Activated CD8-positive, alpha-beta T cell treated with anti-CD3 and anti-CD28 coated beads, Interleukin-2, amount 10 ng/mL, durations not matched to agents 7 days and 5 days (primary cell): ENCODE data around the gene NIPSNAP2. TPM values are rescaled to one million over a fixed set of nuclear protein-coding genes. Genes with fewer than 3 reads are reported as not detected.
"Not testable (repeated sequence)": the region's sequence is repeated elsewhere in the genome, so short reads cannot be mapped to it uniquely, and the experiment has no call there.

Experiments
- ATAC-seq: fragments of 150-1000 bp; cut with Tn5 transposase; one replicate; pipeline ENCODE4 v1.10.0; 2021; ENCODE audit warnings: moderate library complexity
- CTCF ChIA-PET: fragments of 350-600 bp; sonication (Branson Sonifier 250); formaldehyde crosslinking; loops from one replicate; lab custom pipeline; 2021; ENCODE audit warnings: antibody characterized with exemption; lab: Charles Lee
- POLR2A ChIA-PET: fragments of 350-600 bp; sonication (Branson Sonifier 250); formaldehyde crosslinking; loops from one replicate; lab custom pipeline; 2021; ENCODE audit warnings: antibody characterized with exemption; lab: Charles Lee
- DNase-seq: peaks from one replicate; pipeline ENCODE4 v3.0.0-alpha.2; 2020
- H3K27ac Mint-ChIP-seq: one replicate; pipeline ENCODE4 v1.8.0; 2021; ENCODE audit warnings: mild to moderate bottlenecking, mixed read lengths
- H3K27me3 Mint-ChIP-seq: one replicate; pipeline ENCODE4 v1.8.0; 2021; ENCODE audit warnings: low read depth, mixed read lengths
- H3K36me3 Mint-ChIP-seq: one replicate; pipeline ENCODE4 v1.8.0; 2021; ENCODE audit warnings: low read depth, mixed read lengths
- H3K4me1 Mint-ChIP-seq: one replicate; pipeline ENCODE4 v1.8.0; 2021; ENCODE audit warnings: low read depth, mixed read lengths
- H3K4me3 Mint-ChIP-seq: one replicate; pipeline ENCODE4 v1.8.0; 2021; ENCODE audit warnings: mild to moderate bottlenecking, mixed read lengths
- H3K9me3 Mint-ChIP-seq: one replicate; pipeline ENCODE4 v1.8.0; 2022; ENCODE audit warnings: mixed read lengths; ENCODE audit not compliant: insufficient read depth
- total RNA-seq, 2 experiments: library from RNA; stranded (reverse); gene quantifications; one replicate each; pipeline ENCODE4 v1.2.3, GENCODE V29; 2021

The NIPSNAP2 gene
- total RNA-seq, 2 experiments from 2014 or later: 35.0 to 37.2 TPM

DNA sequence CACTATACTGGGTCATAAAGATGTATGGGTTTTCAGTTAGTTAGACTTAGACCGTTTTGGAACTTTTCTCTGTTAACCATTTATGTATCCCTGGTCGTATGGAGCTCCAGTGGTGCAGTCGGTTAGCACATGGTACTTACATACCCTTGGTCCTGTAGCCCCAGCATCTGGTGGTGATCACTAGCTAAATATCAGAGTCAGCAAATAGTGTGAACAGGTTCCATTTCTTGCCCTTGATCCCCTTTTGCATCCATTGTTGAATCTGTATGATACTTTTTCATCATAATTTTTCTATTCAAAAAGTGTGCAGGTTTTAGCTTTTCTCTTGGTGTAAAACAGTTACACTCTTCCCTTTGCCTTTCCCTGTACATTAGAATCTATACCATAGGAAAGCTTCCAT, 15.9 kb downstream of the NIPSNAP2 start:
- H3K4me3 Mint-ChIP-seq: no peak overlapping the region
- H3K36me3 Mint-ChIP-seq: peaks cover 30% of the 10 kb centered on the region
- ChIA-PET CTCF (interaction anchor here (1.5 kb wide), 1 partner anchor 16 kb away, joined by 5 read pairs; no protein-coding TSS in a partner anchor), POLR2A (no interaction called here)
- no peaks in the 10 kb centered on the region for H3K9me3 Mint-ChIP-seq
- no peak overlapping the region for H3K27ac Mint-ChIP-seq
- no peaks in the 10 kb centered on the region for H3K27me3 Mint-ChIP-seq
- no peak for ATAC-seq
- no peaks in the 10 kb centered on the region for H3K4me1 Mint-ChIP-seq
- no peak for DNase-seq

- ChIA-PET CTCF (no interaction called here), POLR2A (no interaction called here)
- no peak overlapping the region for H3K4me3 Mint-ChIP-seq
- no peak overlapping the region for H3K27ac Mint-ChIP-seq
- H3K36me3 Mint-ChIP-seq: peaks cover 34% of the 10 kb centered on the region
- H3K9me3 Mint-ChIP-seq: no peaks in the 10 kb centered on the region
- H3K27me3 Mint-ChIP-seq: no peaks in the 10 kb centered on the region
- DNase-seq: no peak
- no peaks in the 10 kb centered on the region for H3K4me1 Mint-ChIP-seq
- ATAC-seq: no peak
Observed at GRCh38 chr7:55983537-55983936, 19.2 kb downstream of the NIPSNAP2 start.

DNA sequence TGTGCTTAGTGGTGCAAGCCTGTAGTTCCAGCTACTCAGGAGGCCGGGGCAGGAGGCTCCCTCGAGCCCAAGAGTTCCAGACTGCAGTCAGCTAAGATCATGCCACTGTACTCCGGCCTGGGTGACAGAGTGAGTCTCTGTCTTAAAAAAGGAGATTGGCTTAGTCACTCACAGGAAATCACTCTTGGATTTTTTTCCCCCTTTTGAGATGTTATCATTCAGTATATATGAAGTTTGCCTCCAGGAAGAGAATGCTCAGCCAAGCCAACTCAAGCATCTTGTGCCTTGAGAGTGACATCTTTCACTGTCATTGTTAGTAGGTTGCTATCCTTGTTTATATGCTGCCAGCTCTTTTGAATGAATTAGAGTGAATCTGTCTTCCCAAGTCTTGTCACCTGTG, 28.0 kb downstream of the NIPSNAP2 start:
- ChIA-PET CTCF (no interaction called here), POLR2A (no interaction called here)
- Mint-ChIP-seq H3K36me3 (peaks cover 28% of the 10 kb centered on the region), H3K4me3 (no peak overlapping the region), H3K9me3 (no peaks in the 10 kb centered on the region), H3K4me1 (no peaks in the 10 kb centered on the region), H3K27ac (no peak overlapping the region), H3K27me3 (no peaks in the 10 kb centered on the region)
- no peak for ATAC-seq
- DNase-seq: no peak

DNA sequence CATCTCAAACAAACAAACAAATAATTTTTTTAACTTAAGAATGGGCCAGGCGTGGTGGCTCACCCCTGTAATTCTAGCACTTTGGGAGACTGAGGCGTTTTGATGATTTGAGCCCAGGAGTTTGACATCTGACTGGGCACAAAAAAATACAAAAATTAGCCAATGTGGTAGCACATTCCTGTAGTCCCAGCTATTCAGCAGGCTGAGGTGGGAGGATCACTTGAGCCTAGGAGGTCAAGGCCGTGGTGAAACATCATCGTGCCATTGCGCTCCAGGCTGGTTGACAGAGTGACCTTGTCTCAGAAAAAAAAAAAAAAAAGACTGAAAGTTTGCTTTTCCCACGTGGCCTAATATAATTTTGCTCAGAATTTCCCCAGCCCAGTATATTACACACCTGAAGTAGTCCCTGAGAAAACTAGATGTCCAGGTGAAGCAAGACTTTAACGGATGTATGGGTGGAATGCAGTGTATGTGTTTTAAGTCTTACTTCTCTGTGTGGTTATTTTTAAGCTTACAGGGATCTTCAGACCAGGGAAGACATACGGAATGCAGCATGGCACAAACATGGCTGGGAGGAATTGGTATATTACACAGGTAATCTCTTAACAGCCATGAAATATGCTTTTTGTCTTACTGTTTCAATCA, 32.6 kb downstream of the NIPSNAP2 start:
- ChIA-PET CTCF (no interaction called here), POLR2A (no interaction called here)
- Mint-ChIP-seq H3K27me3 (no peaks in the 10 kb centered on the region), H3K4me3 (no peak overlapping the region), H3K9me3 (no peaks in the 10 kb centered on the region), H3K27ac (no peak overlapping the region), H3K4me1 (peaks cover 3% of the 10 kb centered on the region), H3K36me3 (peaks cover 26% of the 10 kb centered on the region)
- no peak for ATAC-seq
- DNase-seq: no peak

- Mint-ChIP-seq H3K4me3 (no peak overlapping the region), H3K9me3 (no peaks in the 10 kb centered on the region), H3K27ac (no peak overlapping the region), H3K36me3 (peaks cover 10% of the 10 kb centered on the region), H3K27me3 (no peaks in the 10 kb centered on the region), H3K4me1 (peaks cover 3% of the 10 kb centered on the region)
- ATAC-seq (no peak), DNase-seq (no peak)
- ChIA-PET POLR2A (no interaction called here), CTCF (interaction anchor here (1.0 to 3.2 kb wide), 3 partner anchors 11 to 70 kb away, joined by 3 to 15 read pairs (median 5); no protein-coding TSS in a partner anchor)
Observed at GRCh38 chr7:56003749-56004148, 39.4 kb downstream of the NIPSNAP2 start.

DNA sequence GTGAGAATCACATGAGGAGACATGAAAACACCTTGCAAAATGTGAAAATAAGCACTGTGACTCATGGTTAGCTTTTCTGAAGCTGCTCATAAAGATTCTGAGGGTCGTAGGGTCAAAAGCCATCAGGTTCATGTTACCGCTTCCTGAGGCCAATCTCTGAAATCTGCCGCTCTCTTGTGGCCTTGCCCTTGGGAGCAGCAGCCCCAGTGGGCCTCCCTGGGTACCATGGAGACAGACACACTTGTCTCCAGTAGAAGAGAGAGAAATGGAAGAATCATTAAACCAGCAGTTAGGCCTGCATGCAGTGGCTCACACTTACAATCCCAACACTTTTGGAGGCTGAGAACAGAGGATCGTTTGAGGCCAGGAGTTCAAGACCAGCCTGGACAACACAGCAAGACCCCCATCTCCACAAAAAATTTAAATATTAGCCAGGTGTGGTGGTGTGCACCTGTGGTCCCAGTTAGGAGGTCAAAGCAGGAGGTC, 42.8 kb downstream of the NIPSNAP2 start:
- DNase-seq (no peak), ATAC-seq (no peak)
- POLR2A ChIA-PET: no interaction called here
- Mint-ChIP-seq H3K27ac (no peak overlapping the region), H3K9me3 (no peaks in the 10 kb centered on the region), H3K36me3 (peaks cover 6% of the 10 kb centered on the region), H3K4me1 (no peaks in the 10 kb centered on the region), H3K27me3 (no peaks in the 10 kb centered on the region), H3K4me3 (no peak overlapping the region)
- CTCF ChIA-PET: interaction anchor here (1.5 kb wide), 1 partner anchor 68 kb away, joined by 4 read pairs; no protein-coding TSS in a partner anchor

GRCh38 chr7:56007891-56008290, 43.5 kb downstream of the NIPSNAP2 start:
- ChIA-PET CTCF (interaction anchor here (1.2 to 1.5 kb wide), 2 partner anchors 43 to 67 kb away, joined by 4 read pairs; no protein-coding TSS in a partner anchor), POLR2A (interaction anchor here (0.6 kb wide), 1 partner anchor 16 kb away, joined by 4 read pairs; no protein-coding TSS in a partner anchor)
- H3K36me3 Mint-ChIP-seq: peaks cover 6% of the 10 kb centered on the region
- no peaks in the 10 kb centered on the region for H3K4me1 Mint-ChIP-seq
- DNase-seq (no peak), ATAC-seq (no peak)
- H3K27ac Mint-ChIP-seq: no peak overlapping the region
- H3K9me3 Mint-ChIP-seq: no peaks in the 10 kb centered on the region
- H3K4me3 Mint-ChIP-seq: no peak overlapping the region
- no peaks in the 10 kb centered on the region for H3K27me3 Mint-ChIP-seq

DNA sequence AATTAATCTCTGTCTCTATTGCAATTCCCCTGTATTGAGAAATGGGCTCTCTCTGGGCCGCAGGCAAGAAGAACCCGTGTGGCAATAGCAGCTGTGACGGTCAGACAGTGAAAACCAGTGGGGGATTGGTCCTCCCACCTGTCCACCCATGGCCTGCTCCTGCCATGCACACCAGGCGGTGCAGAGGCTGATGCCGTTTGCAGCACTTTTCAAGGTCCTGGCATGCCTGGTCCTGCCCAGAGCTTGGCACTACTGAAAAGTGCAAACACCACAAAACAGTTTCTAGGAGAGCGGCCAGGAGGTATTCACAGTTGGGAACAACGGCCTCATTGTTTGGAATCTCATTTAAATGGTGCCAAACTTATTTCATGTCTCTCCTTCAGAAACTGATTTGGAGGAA, 45.3 kb downstream of the NIPSNAP2 start:
- peaks cover 8% of the 10 kb centered on the region for H3K36me3 Mint-ChIP-seq
- CTCF ChIA-PET: no interaction called here

GRCh38 chr7:56017015-56017414, 52.6 kb downstream of the NIPSNAP2 start:
- ATAC-seq, DNase-seq: not testable (repeated sequence)
- peaks cover 14% of the 10 kb centered on the region for H3K36me3 Mint-ChIP-seq

More for the DNA sequence above, 45.3 kb downstream of the NIPSNAP2 start:
- Mint-ChIP-seq H3K27ac (peak overlapping the region; percentile 30), H3K9me3 (no peaks in the 10 kb centered on the region), H3K27me3 (no peaks in the 10 kb centered on the region), H3K4me1 (no peaks in the 10 kb centered on the region), H3K4me3 (no peak overlapping the region)
- ATAC-seq (no peak), DNase-seq (no peak)
- POLR2A ChIA-PET: no interaction called here

DNA sequence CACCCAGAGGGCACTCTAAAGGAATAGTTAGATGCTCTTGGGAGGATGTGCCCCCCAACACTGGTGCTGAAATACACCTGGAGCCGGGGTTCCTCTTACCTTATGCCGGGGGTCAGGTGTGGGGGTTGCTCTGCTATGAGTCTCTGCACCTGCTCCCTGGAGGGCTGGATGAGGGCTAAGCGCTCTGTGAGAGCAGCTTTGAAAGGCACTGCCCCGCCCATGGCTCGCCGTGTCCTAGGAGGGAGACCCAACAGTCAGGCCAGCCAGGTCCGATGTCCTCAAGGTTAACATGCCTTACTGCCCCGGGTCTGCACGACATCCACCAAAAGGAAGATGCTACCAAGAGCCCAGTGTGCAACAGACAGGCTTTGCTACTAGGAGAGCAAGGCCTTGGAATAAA, 55.1 kb downstream of the NIPSNAP2 start:
- peaks cover 11% of the 10 kb centered on the region for H3K36me3 Mint-ChIP-seq
- CTCF ChIA-PET: no interaction called here
- no peaks in the 10 kb centered on the region for H3K4me1 Mint-ChIP-seq
- H3K9me3 Mint-ChIP-seq: no peaks in the 10 kb centered on the region
- no peaks in the 10 kb centered on the region for H3K27me3 Mint-ChIP-seq
- no peak for ATAC-seq
- no peak overlapping the region for H3K27ac Mint-ChIP-seq
- POLR2A ChIA-PET: interaction anchor here (0.6 kb wide), 1 partner anchor 521 kb away, joined by 3 read pairs; no protein-coding TSS in a partner anchor
- no peak for DNase-seq
- H3K4me3 Mint-ChIP-seq: no peak overlapping the region

More at GRCh38 chr7:56017015-56017414, 52.6 kb downstream of the NIPSNAP2 start:
- H3K4me3 Mint-ChIP-seq, H3K27ac Mint-ChIP-seq, POLR2A ChIA-PET, H3K4me1 Mint-ChIP-seq, H3K27me3 Mint-ChIP-seq, H3K9me3 Mint-ChIP-seq: not testable (repeated sequence)
- CTCF ChIA-PET: interaction anchor here (1.4 kb wide), 2 partner anchors 13 to 57 kb away, joined by 3 read pairs; no protein-coding TSS in a partner anchor

DNA sequence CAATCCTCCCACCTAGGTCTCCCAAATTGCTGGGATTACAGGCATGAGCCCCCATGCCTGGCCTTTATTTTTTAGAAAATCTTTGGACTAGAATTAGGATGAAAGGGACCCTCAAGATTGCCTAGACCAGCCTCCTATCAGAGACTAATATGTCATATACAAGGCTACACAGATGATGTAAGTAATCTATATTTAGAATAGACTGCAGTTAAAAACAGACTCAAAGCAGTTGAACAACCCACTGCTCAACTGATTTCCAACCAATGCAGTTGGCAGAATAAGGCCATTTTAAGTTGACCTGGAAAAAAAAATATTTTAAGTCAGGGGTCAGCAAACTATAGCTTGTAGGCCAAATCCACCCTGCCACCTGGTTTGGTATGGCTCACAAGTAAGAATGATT, 59.1 kb downstream of the NIPSNAP2 start:
- POLR2A ChIA-PET: interaction anchor here (0.7 kb wide), 1 partner anchor 15 kb away, joined by 4 read pairs; no protein-coding TSS in a partner anchor
- Mint-ChIP-seq H3K9me3 (no peaks in the 10 kb centered on the region), H3K4me1 (no peaks in the 10 kb centered on the region), H3K36me3 (peaks cover 19% of the 10 kb centered on the region), H3K27ac (no peak overlapping the region), H3K4me3 (no peak overlapping the region), H3K27me3 (no peaks in the 10 kb centered on the region)
- CTCF ChIA-PET: no interaction called here
- DNase-seq: no peak
- no peak for ATAC-seq

DNA sequence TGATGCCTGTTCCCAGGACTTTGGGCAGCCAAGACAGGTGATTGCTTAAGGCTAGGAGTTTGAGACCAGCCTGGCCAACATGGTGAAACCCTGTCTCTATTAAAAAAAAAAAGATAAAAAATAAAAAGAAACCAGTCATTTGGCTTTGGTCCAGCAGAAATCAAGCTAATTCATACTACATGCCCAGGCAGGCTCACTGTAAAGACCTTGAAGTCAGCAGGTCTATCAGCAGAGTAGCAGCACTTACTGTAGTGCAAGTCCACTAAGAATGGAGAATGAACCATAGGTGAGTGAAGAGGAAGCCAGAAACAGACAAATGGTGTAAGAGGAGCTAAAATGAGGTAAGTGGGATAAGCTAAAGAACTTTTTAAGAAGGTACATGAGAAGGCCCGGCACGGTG, 62.2 kb downstream of the NIPSNAP2 start:
- ChIA-PET CTCF (no interaction called here), POLR2A (no interaction called here)
- Mint-ChIP-seq H3K27ac (no peak overlapping the region), H3K4me1 (peaks cover 2% of the 10 kb centered on the region), H3K4me3 (no peak overlapping the region), H3K9me3 (no peaks in the 10 kb centered on the region), H3K27me3 (no peaks in the 10 kb centered on the region), H3K36me3 (peaks cover 19% of the 10 kb centered on the region)
- ATAC-seq (no peak), DNase-seq (no peak)
